SU-DHL-6 (cell line): ENCODE data around the gene PDLIM5.

Source experiments
- H2AFZ ChIP-seq: fragments of 200-600 bp; sonication (generic); 2 replicates; pipeline ENCODE4 v1.6.1; 2014; ENCODE audit warnings: low read depth, mild to moderate bottlenecking, moderate library complexity, mixed read lengths, antibody characterized with exemption, low read length; ENCODE audit not compliant: severe bottlenecking
- H3F3A ChIP-seq: fragments of 200-600 bp; shearing (Covaris generic); 2 replicates; pipeline ENCODE4 v1.6.0; 2016; ENCODE audit warnings: antibody characterized with exemption, mild to moderate bottlenecking; ENCODE audit not compliant: insufficient read depth
- H3K27ac ChIP-seq: fragments of 200-600 bp; sonication (generic); 2 replicates; pipeline ENCODE4 v1.5.1; 2016; ENCODE audit warnings: low read depth, mild to moderate bottlenecking, low read length, moderate library complexity, mixed read lengths
- H3K27me3 ChIP-seq: fragments of 200-600 bp; sonication (generic), shearing (Covaris generic); 2 replicates; pipeline ENCODE4 v1.6.0; 2014; ENCODE audit warnings: mild to moderate bottlenecking, low read length
- H3K36me3 ChIP-seq: fragments of 200-600 bp; sonication (generic); 2 replicates; pipeline ENCODE4 v1.6.1; 2014; ENCODE audit warnings: mild to moderate bottlenecking, low read length, mixed read lengths
- H3K4me2 ChIP-seq: fragments of 300-600, 200-600 bp; shearing (Covaris generic), sonication (generic); 2 replicates; pipeline ENCODE4 v1.6.0; 2014; ENCODE audit warnings: low read length, low read depth, mild to moderate bottlenecking; ENCODE audit not compliant: poor library complexity, severe bottlenecking
- H3K4me3 ChIP-seq: fragments of 200-600 bp; sonication (generic); 2 replicates; pipeline ENCODE4 v1.5.1; 2014; ENCODE audit warnings: antibody characterized with exemption, low read length, mild to moderate bottlenecking, mixed read lengths; ENCODE audit not compliant: insufficient read depth, poor library complexity, severe bottlenecking
- H3K79me2 ChIP-seq: fragments of 200-600 bp; sonication (generic); 2 replicates; pipeline ENCODE4 v1.6.1; 2014; ENCODE audit warnings: mild to moderate bottlenecking, low read length, moderate library complexity; ENCODE audit not compliant: insufficient read depth
- H3K9ac ChIP-seq: fragments of 200-600 bp; sonication (generic); 2 replicates; pipeline ENCODE4 v1.7.0; 2014; ENCODE audit warnings: mild to moderate bottlenecking, low read length
- H3K9me2 ChIP-seq: fragments of 200-600 bp; sonication (generic); replicated peaks from 2 replicates; pipeline ENCODE4 v1.6.1; 2014; ENCODE audit warnings: low read length; ENCODE audit not compliant: insufficient read depth
- H3K9me3 ChIP-seq: fragments of 200-600 bp; sonication (generic); 2 replicates; pipeline ENCODE4 v1.6.1; 2014; ENCODE audit warnings: low read length, mixed read lengths; ENCODE audit not compliant: insufficient read depth
- H4K20me1 ChIP-seq: fragments of 200-600 bp; sonication (generic); 2 replicates; pipeline ENCODE4 v1.6.1; 2014; ENCODE audit warnings: low read depth, mild to moderate bottlenecking, antibody characterized with exemption, low read length, moderate library complexity, mixed read lengths
- CTCF ChIP-seq: fragments of 200-600 bp; sonication (generic); IDR thresholded peaks from one replicate; pipeline ENCODE4 v1.5.1; 2017; ENCODE audit warnings: antibody characterized with exemption, mild to moderate bottlenecking, low read length, moderate library complexity; ENCODE audit not compliant: insufficient read depth, poor library complexity, severe bottlenecking
- EZH2phosphoT487 ChIP-seq: fragments of 200-600 bp; sonication (generic), shearing (Covaris generic); conservative IDR thresholded peaks from 2 replicates; pipeline ENCODE4 v1.6.1; 2018; ENCODE audit warnings: mild to moderate bottlenecking, antibody characterized with exemption, low read length, moderate library complexity, mixed read lengths

The PDLIM5 gene

GRCh38 chr4:94409962-94410361 is 41.8 kb upstream of the PDLIM5 start:
- Histone ChIP-seq H3K27ac (no peak overlapping the region), H3K27me3 (no peaks in the 10 kb centered on the region), H3K9me3 (no peaks in the 10 kb centered on the region), H2AFZ (no peak overlapping the region), H3K79me2 (no peaks in the 10 kb centered on the region), H4K20me1 (no peaks in the 10 kb centered on the region), H3K36me3 (no peaks in the 10 kb centered on the region), H3K9me2 (no peaks in the 10 kb centered on the region), H3F3A (no peaks in the 10 kb centered on the region), H3K9ac (no peak overlapping the region), H3K4me2 (no peak overlapping the region), H3K4me3 (no peak overlapping the region)
- TF ChIP-seq CTCF (no peak), EZH2phosphoT487 (no peak)

GRCh38 chr4:94410678-94411206 is 41.0 kb upstream of the PDLIM5 start:
- Histone ChIP-seq H3K27ac (no peak overlapping the region), H3K9me3 (no peaks in the 10 kb centered on the region), H2AFZ (no peak overlapping the region), H3K36me3 (no peaks in the 10 kb centered on the region), H3F3A (no peaks in the 10 kb centered on the region), H3K9ac (no peak overlapping the region), H3K79me2 (no peaks in the 10 kb centered on the region), H3K4me2 (no peak overlapping the region), H3K27me3 (no peaks in the 10 kb centered on the region), H3K9me2 (no peaks in the 10 kb centered on the region), H4K20me1 (no peaks in the 10 kb centered on the region), H3K4me3 (no peak overlapping the region)
- TF ChIP-seq CTCF (no peak), EZH2phosphoT487 (no peak)

- no peaks in the 10 kb centered on the region for H3K9me2 ChIP-seq
- no peaks in the 10 kb centered on the region for H3F3A ChIP-seq
- H2AFZ ChIP-seq: no peak overlapping the region
- no peak overlapping the region for H3K27ac ChIP-seq
- no peaks in the 10 kb centered on the region for H4K20me1 ChIP-seq
- H3K79me2 ChIP-seq: no peaks in the 10 kb centered on the region
- H3K4me3 ChIP-seq: no peak overlapping the region
- no peak overlapping the region for H3K9ac ChIP-seq
- TF ChIP-seq CTCF: no peak
- TF ChIP-seq EZH2phosphoT487: no peak
- no peaks in the 10 kb centered on the region for H3K36me3 ChIP-seq
- no peaks in the 10 kb centered on the region for H3K27me3 ChIP-seq
- H3K4me2 ChIP-seq: no peak overlapping the region
- H3K9me3 ChIP-seq: no peaks in the 10 kb centered on the region
These were observed 40.4 kb upstream of the PDLIM5 start for GRCh38 chr4:94411296-94411695.
